CD4-positive, alpha-beta T cell (primary cell): ENCODE data around the gene ADGRV1. TPM values are rescaled to one million over a fixed set of nuclear protein-coding genes. Genes with fewer than 3 reads are reported as not detected.

Experiments used
- ATAC-seq: fragments of 200-7000 bp; cut with Tn5 transposase; one replicate; pipeline ENCODE4 v1.10.0; 2022; ENCODE audit warnings: mild to moderate bottlenecking; ENCODE audit not compliant: poor library complexity
- CTCF ChIA-PET: fragments of 350-600 bp; sonication (Branson Sonifier 250); formaldehyde crosslinking; loops from one replicate; lab custom pipeline; 2021; ENCODE audit warnings: antibody characterized with exemption, inconsistent platforms; lab: Charles Lee
- POLR2A ChIA-PET: fragments of 350-600 bp; sonication (Branson Sonifier 250); formaldehyde crosslinking; loops from one replicate; lab custom pipeline; 2021; ENCODE audit warnings: antibody characterized with exemption, inconsistent platforms; lab: Charles Lee
- DNase-seq, 14 experiments: peaks; one replicate each; pipeline ENCODE4 v3.0.0-alpha.2; 2013 to 2020; ENCODE audit warnings: mixed read lengths in 2 of 14
- H3K27ac ChIP-seq, 2 donors: one replicate each; pipeline versions ENCODE4 v1.5.1 to v1.7.0; 2013; ENCODE audit warnings: low read length in 2 of 2, low read depth in 1 of 2, mild to moderate bottlenecking in 1 of 2
- H3K27me3 ChIP-seq, 2 experiments: 1 replicate in 1 of 2; 2 replicates in 1 of 2; pipeline versions ENCODE4 v1.6.1 to v1.7.0; 2013; ENCODE audit warnings: low read length in 2 of 2, control low read depth in 1 of 2, mild to moderate bottlenecking in 1 of 2, moderate library complexity in 1 of 2; ENCODE audit not compliant: insufficient read depth in 2 of 2, control insufficient read depth in 1 of 2
- H3K36me3 ChIP-seq: one replicate; pipeline ENCODE4 v1.6.1; 2013; ENCODE audit warnings: low read length, control low read depth; ENCODE audit not compliant: insufficient read depth
- H3K4me1 ChIP-seq: one replicate; pipeline ENCODE4 v1.6.1; 2013; ENCODE audit warnings: low read length, control low read depth; ENCODE audit not compliant: insufficient read depth
- H3K4me3 ChIP-seq: one replicate; pipeline ENCODE4 v1.5.1; 2013; ENCODE audit warnings: mild to moderate bottlenecking, low read length, moderate library complexity
- H3K9me3 ChIP-seq, 2 experiments: 1 replicate in 1 of 2; 2 replicates in 1 of 2; pipeline versions ENCODE4 v1.6.1 to v1.7.0; 2013; ENCODE audit warnings: low read length in 2 of 2, mild to moderate bottlenecking in 2 of 2, control low read depth in 1 of 2, moderate library complexity in 1 of 2; ENCODE audit not compliant: control insufficient read depth in 1 of 2, insufficient read depth in 1 of 2
- H3K27ac Mint-ChIP-seq: one replicate; pipeline ENCODE4 v1.8.0; 2020; ENCODE audit warnings: mixed read lengths
- H3K27me3 Mint-ChIP-seq: one replicate; pipeline ENCODE4 v1.8.0; 2021; ENCODE audit warnings: mixed read lengths
- H3K36me3 Mint-ChIP-seq: one replicate; pipeline ENCODE4 v1.8.0; 2021; ENCODE audit warnings: low read depth, mixed read lengths
- H3K4me1 Mint-ChIP-seq: one replicate; pipeline ENCODE4 v1.8.0; 2021; ENCODE audit warnings: low read depth, mixed read lengths
- H3K4me3 Mint-ChIP-seq: one replicate; pipeline ENCODE4 v1.8.0; 2020; ENCODE audit warnings: mild to moderate bottlenecking, mixed read lengths
- H3K9me3 Mint-ChIP-seq: one replicate; pipeline ENCODE4 v1.8.0; 2020; ENCODE audit warnings: mixed read lengths
- intact Hi-C, 2 experiments: fragments of 100-400 bp; cut with DNase I in 1 of 2; cut with micrococcal nuclease in 1 of 2; formaldehyde crosslinking; loops; one replicate each; pipeline versions ENCODE4 v1.15.1 to v1.9.0; 2023 to 2025; cut with DNase I, micrococcal nuclease
- total RNA-seq, 174 experiments: library from RNA in 2 of 174; stranded (reverse) in 2 of 174; gene quantifications; one replicate each; pipeline ENCODE4 v1.2.3 and lab custom pipeline; 2021 to 2026
- TF ChIP-seq, protein P1 (sequence below): fragments of 200-600 bp; IDR thresholded peaks from one replicate; pipeline ENCODE4 v1.8.0; 2022; ENCODE audit warnings: antibody characterized with exemption, mild to moderate bottlenecking

Gene ADGRV1
- total RNA-seq, 2 experiments from 2014 or later, result 0.81 to 1.2 TPM

DNA sequence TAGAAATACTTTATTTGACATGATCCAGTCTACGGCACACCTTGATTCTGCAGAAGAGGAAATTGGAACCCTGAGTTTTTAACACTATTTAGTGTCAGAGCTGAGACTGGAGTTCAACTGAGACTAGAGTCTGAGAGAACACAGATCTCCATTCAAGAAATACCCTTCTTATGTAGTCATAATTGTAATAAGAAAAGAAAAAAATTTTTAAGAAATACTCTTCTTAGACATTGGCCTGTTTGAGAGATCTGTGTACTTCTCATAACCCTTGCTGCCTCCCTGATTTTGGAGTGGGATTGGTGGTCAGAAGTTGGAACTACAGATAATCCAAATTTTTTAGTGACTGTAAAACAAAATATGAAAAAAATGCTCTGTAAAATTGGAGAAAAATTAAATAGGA lies 571.2 kb downstream of the ADGRV1 start:
- ChIA-PET POLR2A (no interaction called here), CTCF (no interaction called here)
- Mint-ChIP-seq H3K9me3 (no peaks in the 10 kb centered on the region), H3K27me3 (no peaks in the 10 kb centered on the region), H3K4me3 (no peak overlapping the region), H3K36me3 (no peaks in the 10 kb centered on the region), H3K4me1 (no peaks in the 10 kb centered on the region), H3K27ac (no peak overlapping the region)
- ATAC-seq (no peak), DNase-seq (no peak)
- Histone ChIP-seq H3K4me3 (no peak overlapping the region), H3K27me3 (no peaks in the 10 kb centered on the region), H3K4me1 (no peaks in the 10 kb centered on the region), H3K36me3 (no peaks in the 10 kb centered on the region), H3K27ac (no peak overlapping the region), H3K9me3 (no peaks in the 10 kb centered on the region)
- TF ChIP-seq, protein P1, sequence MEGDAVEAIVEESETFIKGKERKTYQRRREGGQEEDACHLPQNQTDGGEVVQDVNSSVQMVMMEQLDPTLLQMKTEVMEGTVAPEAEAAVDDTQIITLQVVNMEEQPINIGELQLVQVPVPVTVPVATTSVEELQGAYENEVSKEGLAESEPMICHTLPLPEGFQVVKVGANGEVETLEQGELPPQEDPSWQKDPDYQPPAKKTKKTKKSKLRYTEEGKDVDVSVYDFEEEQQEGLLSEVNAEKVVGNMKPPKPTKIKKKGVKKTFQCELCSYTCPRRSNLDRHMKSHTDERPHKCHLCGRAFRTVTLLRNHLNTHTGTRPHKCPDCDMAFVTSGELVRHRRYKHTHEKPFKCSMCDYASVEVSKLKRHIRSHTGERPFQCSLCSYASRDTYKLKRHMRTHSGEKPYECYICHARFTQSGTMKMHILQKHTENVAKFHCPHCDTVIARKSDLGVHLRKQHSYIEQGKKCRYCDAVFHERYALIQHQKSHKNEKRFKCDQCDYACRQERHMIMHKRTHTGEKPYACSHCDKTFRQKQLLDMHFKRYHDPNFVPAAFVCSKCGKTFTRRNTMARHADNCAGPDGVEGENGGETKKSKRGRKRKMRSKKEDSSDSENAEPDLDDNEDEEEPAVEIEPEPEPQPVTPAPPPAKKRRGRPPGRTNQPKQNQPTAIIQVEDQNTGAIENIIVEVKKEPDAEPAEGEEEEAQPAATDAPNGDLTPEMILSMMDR, result no peak
- intact Hi-C loops, result no loop called here

DNA sequence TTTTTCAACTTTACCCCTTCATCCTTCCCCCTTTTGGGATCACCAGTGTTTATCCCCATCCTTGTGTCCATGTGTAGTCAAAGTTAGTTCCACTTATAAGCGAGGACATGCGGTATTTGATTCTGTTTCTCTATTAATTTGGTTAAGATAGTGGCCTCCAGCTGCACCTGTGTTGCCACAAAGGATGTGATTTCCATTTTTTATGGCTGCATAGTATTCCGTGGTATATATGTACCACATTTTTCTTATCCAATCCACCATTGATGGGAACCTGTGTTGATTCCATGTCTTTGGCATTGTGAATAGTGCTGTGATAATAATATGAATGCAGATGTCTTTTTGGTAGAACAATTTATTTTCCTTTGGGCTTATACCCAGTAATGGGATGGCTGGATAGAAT lies 572.2 kb downstream of the ADGRV1 start:
- ChIA-PET CTCF (no interaction called here), POLR2A (no interaction called here)
- no peaks in the 10 kb centered on the region for H3K36me3 Mint-ChIP-seq
- no peaks in the 10 kb centered on the region for H3K9me3 Mint-ChIP-seq
- no peaks in the 10 kb centered on the region for H3K27me3 ChIP-seq
- no peak overlapping the region for H3K27ac Mint-ChIP-seq
- TF ChIP-seq, protein P1, result no peak
- intact Hi-C loops, result no loop called here
- H3K27ac ChIP-seq, result no peak overlapping the region
- no peak overlapping the region for H3K4me3 ChIP-seq
- H3K36me3 ChIP-seq, result no peaks in the 10 kb centered on the region
- H3K4me1 Mint-ChIP-seq, result no peaks in the 10 kb centered on the region
- ATAC-seq, result no peak
- no peaks in the 10 kb centered on the region for H3K4me1 ChIP-seq
- DNase-seq, result no peak
- H3K9me3 ChIP-seq, result no peaks in the 10 kb centered on the region
- peaks cover 7% of the 10 kb centered on the region for H3K27me3 Mint-ChIP-seq
- no peak overlapping the region for H3K4me3 Mint-ChIP-seq

DNA sequence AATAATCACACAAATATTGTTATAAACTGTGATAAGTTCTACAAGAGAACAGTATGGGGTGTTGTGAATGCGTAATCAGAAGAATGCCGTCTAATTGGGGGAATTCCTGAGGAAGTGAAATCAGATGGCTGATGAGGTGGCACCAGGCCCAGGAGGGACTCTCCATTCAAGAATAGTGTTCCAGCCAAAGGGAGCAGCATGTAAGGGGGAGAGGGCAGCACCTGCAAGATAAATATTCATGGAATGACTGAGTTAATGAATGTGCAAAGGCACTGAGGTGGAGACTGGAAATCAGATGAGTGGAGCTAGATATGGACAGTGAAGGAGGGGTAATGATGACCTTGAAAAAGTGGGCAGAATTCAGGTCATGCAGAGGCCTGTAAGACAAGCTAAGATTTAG lies 574.0 kb downstream of the ADGRV1 start:
- TF ChIP-seq, protein P1, result no peak
- H3K36me3 ChIP-seq, result no peaks in the 10 kb centered on the region
- DNase-seq, result peak in 2 of 14 experiments; percentile 29 to 44
- no peak overlapping the region for H3K27ac Mint-ChIP-seq
- H3K27me3 Mint-ChIP-seq, result peaks cover 8% of the 10 kb centered on the region
- H3K9me3 Mint-ChIP-seq, result no peaks in the 10 kb centered on the region
- CTCF ChIA-PET, result no interaction called here
- intact Hi-C loops, result no loop called here
- H3K27me3 ChIP-seq, result no peaks in the 10 kb centered on the region
- H3K4me3 Mint-ChIP-seq, result no peak overlapping the region
- H3K27ac ChIP-seq, result no peak overlapping the region
- no peaks in the 10 kb centered on the region for H3K36me3 Mint-ChIP-seq
- no peaks in the 10 kb centered on the region for H3K9me3 ChIP-seq
- ATAC-seq, result no peak
- POLR2A ChIA-PET, result no interaction called here
- no peaks in the 10 kb centered on the region for H3K4me1 Mint-ChIP-seq
- H3K4me3 ChIP-seq, result no peak overlapping the region
- no peaks in the 10 kb centered on the region for H3K4me1 ChIP-seq
